HCT116 (cell line): ENCODE data around the gene GRK5.

Experiments used
- CTCF ChIP-seq, 3 experiments: fragments of 200-600 bp in 1 of 3; sonication (generic) in 1 of 3; IDR thresholded peaks in 2 of 3; conservative IDR thresholded peaks in 1 of 3; 2 replicates each; pipeline ENCODE4 v1.5.1; 2012 to 2017; ENCODE audit warnings: low read depth in 2 of 3, low read length in 2 of 3, antibody characterized with exemption in 1 of 3, borderline replicate concordance in 1 of 3, control low read depth in 1 of 3, mild to moderate bottlenecking in 1 of 3, mixed read lengths in 1 of 3, mixed run types in 1 of 3, moderate library complexity in 1 of 3; ENCODE audit not compliant: insufficient read depth in 1 of 3
- EZH2 ChIP-seq: fragments of 200-600 bp; sonication (generic); IDR thresholded peaks from 2 replicates; pipeline ENCODE4 v1.6.1; 2017; ENCODE audit warnings: antibody characterized with exemption, mixed run types
- MAX ChIP-seq: IDR thresholded peaks from 2 replicates; pipeline ENCODE4 v1.6.1; 2012
- POLR2A ChIP-seq: IDR thresholded peaks from 2 replicates; pipeline ENCODE4 v1.7.0; 2011; ENCODE audit warnings: borderline replicate concordance; ENCODE audit not compliant: insufficient read depth, insufficient read length; ENCODE audit errors: extremely low read depth
- POLR2AphosphoS5 ChIP-seq: IDR thresholded peaks from 2 replicates; pipeline ENCODE4 v1.6.1; 2011; ENCODE audit warnings: mild to moderate bottlenecking, low read depth, low read length, moderate library complexity
- REST ChIP-seq: IDR thresholded peaks from 2 replicates; pipeline ENCODE4 v1.6.1; 2012; ENCODE audit warnings: low read depth
- SP1 ChIP-seq: IDR thresholded peaks from 2 replicates; pipeline ENCODE4 v1.6.1; 2012; ENCODE audit warnings: low read depth

GRCh38 chr10:119412244-119413092 is 205.1 kb downstream of the GRK5 start:
- TF ChIP-seq POLR2AphosphoS5, result no peak
- no peak for TF ChIP-seq REST
- TF ChIP-seq CTCF (IDR thresholded peaks at IDR 0.05 in 2 of 3, conservative IDR thresholded peaks at IDR 0.05 in 1 of 3; ENCODE audit: borderline replicate concordance in 1 of 3, insufficient read depth in 1 of 3, low read depth in 2 of 3, low read length in 2 of 3), result no peak
- no peak for TF ChIP-seq MAX
- no peak for TF ChIP-seq EZH2
- no peak for TF ChIP-seq POLR2A
- TF ChIP-seq SP1, result no peak
